Fibroblast of mammary gland (primary cell): ENCODE measurements around the gene BAX.
"Not testable (repeated sequence)": the region's sequence is repeated elsewhere in the genome, so short reads cannot be mapped to it uniquely, and the experiment has no call there.

Experiments
- DNase-seq: peaks from one replicate; pipeline ENCODE4 v3.0.0-alpha.2; 2010; ENCODE audit warnings: low read depth
- H3K4me3 ChIP-seq: 2 replicates; pipeline ENCODE4 v1.5.1; 2011; ENCODE audit warnings: low read depth, mild to moderate bottlenecking, low read length, moderate library complexity; ENCODE audit not compliant: control insufficient read depth
- CTCF ChIP-seq: conservative IDR thresholded peaks from 2 replicates; pipeline ENCODE4 v1.5.1; 2011; ENCODE audit warnings: low read depth, low read length, inconsistent platforms; ENCODE audit not compliant: control insufficient read depth, insufficient read depth

Gene BAX

GRCh38 chr19:48922548-48923490 lies 31.9 kb upstream of the BAX start:
- no peak for TF ChIP-seq CTCF
- H3K4me3 ChIP-seq = no peak overlapping the region
- no peak for DNase-seq

- H3K4me3 ChIP-seq = no peak overlapping the region
- DNase-seq = peak; percentile 94
- TF ChIP-seq CTCF = no peak
Observed at GRCh38 chr19:48925240-48925843, 29.3 kb upstream of the BAX start.

GRCh38 chr19:48925890-48926289 lies 28.8 kb upstream of the BAX start:
- H3K4me3 ChIP-seq, DNase-seq: not testable (repeated sequence)

GRCh38 chr19:48926909-48927308 lies 27.8 kb upstream of the BAX start:
- H3K4me3 ChIP-seq = no peak overlapping the region
- TF ChIP-seq CTCF = no peak
- peak; percentile 100 for DNase-seq

GRCh38 chr19:48927692-48928091 lies 27.0 kb upstream of the BAX start:
- H3K4me3 ChIP-seq, DNase-seq: not testable (repeated sequence)

GRCh38 chr19:48928164-48929025 lies 26.3 kb upstream of the BAX start:
- no peak overlapping the region for H3K4me3 ChIP-seq
- no peak for TF ChIP-seq CTCF
- peak; percentile 19 for DNase-seq

- DNase-seq = peak; percentile 32
- peak within 1 kb of the TSS; percentile 38 for H3K4me3 ChIP-seq
- no peak for TF ChIP-seq CTCF
Observed at GRCh38 chr19:48933382-48933932, 21.2 kb upstream of the BAX start, which contains the start of gene DHDH. TSS of gene DHDH (plus strand) at chr19:48933699. CDS start at chr19:48933722, 23 bp downstream.
